HepG2 (cell line): ENCODE data around the gene LIN28B. TPM values are rescaled to one million over a fixed set of nuclear protein-coding genes. Genes with fewer than 3 reads are reported as not detected.

Source experiments
- ATAC-seq: fragments of 200-7000 bp; cut with Tn5 transposase; 3 replicates; pipeline ENCODE4 v1.9.1; 2020; ENCODE audit warnings: mild to moderate bottlenecking, moderate library complexity
- BruUV-seq: library from RNA; stranded (reverse); fragments of 400-500 nt; replicated peaks from 2 replicates; lab custom pipeline; 2021; lab: Mats Ljungman, UMichigan
- CTCF ChIA-PET: fragments of 300-600 bp; formaldehyde crosslinking; extraction: SDS; loops from one replicate; lab custom pipeline; 2021; ENCODE audit warnings: low total read pairs, inconsistent platforms, low intra/inter-chr PET ratio; lab: Yijun Ruan, JAX
- POLR2A ChIA-PET: fragments of 350-600 bp; sonication (Branson Sonifier 250); formaldehyde crosslinking; loops from one replicate; lab custom pipeline; 2020; ENCODE audit warnings: antibody characterized with exemption, inconsistent platforms; lab: Yijun Ruan, JAX
- DNase-seq: peaks from one replicate; pipeline ENCODE4 v3.0.0-alpha.2; 2015; ENCODE audit warnings: low spot score
- FAIRE-seq: peaks from 3 replicates; lab custom pipeline; 2011; peaks lifted over from hg19 to GRCh38; lab: Jason Lieb, UNC
- H2AFZ ChIP-seq: one replicate; pipeline ENCODE4 v1.6.1; 2011; ENCODE audit warnings: low read length, inconsistent platforms
- H3K27ac ChIP-seq: fragments of 300-600 bp; 3 replicates; pipeline ENCODE4 v1.8.0; 2011; ENCODE audit warnings: mixed run types, mild to moderate bottlenecking, mixed read lengths, low read length, inconsistent platforms; ENCODE audit not compliant: insufficient read depth; ENCODE audit errors: extremely low read length
- H3K27me3 ChIP-seq, 2 experiments: fragments of 200-600 bp in 1 of 2; 2 replicates in 1 of 2; 3 replicates in 1 of 2; pipeline versions ENCODE4 v1.6.0 to v1.8.0; 2011; ENCODE audit warnings: low read length in 2 of 2, mild to moderate bottlenecking in 2 of 2, moderate library complexity in 2 of 2, inconsistent platforms in 1 of 2; ENCODE audit not compliant: insufficient read depth in 2 of 2, control insufficient read depth in 1 of 2
- H3K36me3 ChIP-seq, 2 experiments: fragments of 200-600 bp in 1 of 2; replicated peaks in 1 of 2; 2 replicates in 1 of 2; 3 replicates in 1 of 2; pipeline versions ENCODE4 v1.5.1 to v1.8.0; 2011; ENCODE audit warnings: low read length in 2 of 2, inconsistent platforms in 1 of 2; ENCODE audit not compliant: insufficient read depth in 2 of 2, control insufficient read depth in 1 of 2
- H3K4me1 ChIP-seq: 2 replicates; pipeline ENCODE4 v1.5.1; 2012; ENCODE audit warnings: low read length, inconsistent platforms; ENCODE audit not compliant: insufficient read depth
- H3K4me2 ChIP-seq: 2 replicates; pipeline ENCODE4 v1.6.0; 2011; ENCODE audit warnings: low read depth, low read length, inconsistent platforms
- H3K4me3 ChIP-seq, 3 experiments: fragments of 200-600 bp in 1 of 3; sonication (generic), shearing (Covaris generic) in 1 of 3; replicated peaks in 1 of 3; 2 replicates each; pipeline ENCODE4 v1.5.1; 2011 to 2016; ENCODE audit warnings: low read length in 3 of 3, inconsistent platforms in 2 of 3, low read depth in 2 of 3, mild to moderate bottlenecking in 2 of 3, control low read depth in 1 of 3, mixed read lengths in 1 of 3; ENCODE audit not compliant: insufficient read depth in 1 of 3
- H3K79me2 ChIP-seq: one replicate; pipeline ENCODE4 v1.6.1; 2011; ENCODE audit warnings: low read length, inconsistent platforms; ENCODE audit not compliant: insufficient read depth
- H3K9ac ChIP-seq: 2 replicates; pipeline ENCODE4 v1.6.0; 2011; ENCODE audit warnings: mild to moderate bottlenecking, low read depth, low read length, inconsistent platforms; ENCODE audit not compliant: insufficient read depth
- H3K9me3 ChIP-seq: 2 replicates; pipeline ENCODE4 v1.5.1; 2012; ENCODE audit warnings: mild to moderate bottlenecking, low read length
- H4K20me1 ChIP-seq: 2 replicates; pipeline ENCODE4 v1.6.0; 2011; ENCODE audit warnings: inconsistent platforms, mild to moderate bottlenecking, low read length, moderate library complexity; ENCODE audit not compliant: insufficient read depth
- AGO1 ChIP-seq: fragments of 200-400 bp; formaldehyde crosslinking; IDR thresholded peaks from 2 replicates; pipeline ENCODE4 v1.6.1; 2017; ENCODE audit warnings: mild to moderate bottlenecking, low read depth, low read length, moderate library complexity; ENCODE audit not compliant: poor library complexity, severe bottlenecking
- CAMTA2 ChIP-seq: sonication (generic); formaldehyde crosslinking; IDR thresholded peaks from 2 replicates; pipeline ENCODE4 v1.4.0; 2020; ENCODE audit warnings: mild to moderate bottlenecking, missing genetic modification reagents, borderline replicate concordance
- ERF ChIP-seq: IDR thresholded peaks from 2 replicates; pipeline ENCODE4 v1.6.1; 2018; ENCODE audit warnings: missing biosample characterization, missing genetic modification reagents
- NPAS2 ChIP-seq: sonication (generic); formaldehyde crosslinking; IDR thresholded peaks from 2 replicates; pipeline ENCODE4 v1.8.0; 2022; ENCODE audit warnings: mild to moderate bottlenecking, missing genetic modification reagents, borderline replicate concordance
- SAP130 ChIP-seq: IDR thresholded peaks from 2 replicates; pipeline ENCODE4 v1.6.1; 2016; ENCODE audit warnings: low read depth
- TAF15 ChIP-seq: fragments of 200-400 bp; formaldehyde crosslinking; IDR thresholded peaks from one replicate; pipeline ENCODE4 v1.6.1; 2018; ENCODE audit warnings: mild to moderate bottlenecking, low read depth, low read length; ENCODE audit not compliant: poor library complexity, severe bottlenecking
- ZNF543 ChIP-seq: sonication (generic); formaldehyde crosslinking; IDR thresholded peaks from 2 replicates; pipeline ENCODE4 v1.4.0; 2020; ENCODE audit warnings: mild to moderate bottlenecking, missing genetic modification reagents
- ZNF558 ChIP-seq: sonication (generic); formaldehyde crosslinking; IDR thresholded peaks from 2 replicates; pipeline ENCODE4 v1.9.0; 2022; ENCODE audit warnings: mild to moderate bottlenecking, missing genetic modification reagents, borderline replicate concordance
- WGBS: methylation state at CpG from one replicate; pipeline ENCODE4 v1.1.6; 2017; ENCODE audit warnings: low lambda C conversion rate; 5-methylcytosine and 5-hydroxymethylcytosine counted together
- in situ Hi-C: cut with HindIII; loops from 2 replicates; pipeline ENCODE4 v1.10.0; 2017; ENCODE audit warnings: low pct_unique_long_range_greater_than_20kb; ENCODE audit not compliant: extremely low pct_ligation_motif_present
- intact Hi-C: fragments of 100-400 bp; cut with micrococcal nuclease; formaldehyde crosslinking; loops from one replicate; pipeline ENCODE4 v1.10.0; 2022; ENCODE audit not compliant: unreplicated experiment
- polyA plus RNA-seq, 8 experiments: library from polyadenylated mRNA; depleted of rRNA in 3 of 8; stranded (reverse) in 7 of 8; unstranded in 1 of 8; fragments of >200 nt; fragmentation: Illumina TruSeq in 4 of 8; extraction: Trizol in 4 of 8; gene quantifications; 2 replicates each; pipeline versions ENCODE4 v1.2.1 to v1.2.3, GENCODE V29; 2011 to 2016; ENCODE audit warnings: low read depth in 4 of 8, missing spikeins in 1 of 8, mixed read lengths in 1 of 8; ENCODE audit not compliant: insufficient read depth in 1 of 8
- total RNA-seq, 5 experiments: library from RNA; depleted of rRNA; stranded (reverse); fragments of >200 nt; fragmentation: Illumina TruSeq; extraction: Trizol; gene quantifications; 2 replicates each; pipeline ENCODE4 v1.2.3, GENCODE V29; 2016; ENCODE audit warnings: low read depth in 1 of 5
- TF ChIP-seq, protein P1 (sequence below): IDR thresholded peaks from 2 replicates; pipeline ENCODE4 v1.6.1; 2016; ENCODE audit warnings: low read depth
- TF ChIP-seq, protein P2 (sequence below): sonication (generic); formaldehyde crosslinking; IDR thresholded peaks from 2 replicates; pipeline ENCODE4 v1.5.0; 2020; ENCODE audit warnings: missing genetic modification reagents
- TF ChIP-seq, protein P3 (sequence below), 2 experiments: sonication (generic) in 1 of 2; formaldehyde crosslinking in 1 of 2; IDR thresholded peaks; 2 replicates each; pipeline versions ENCODE4 v1.4.0 to v1.6.1; 2018 to 2020; ENCODE audit warnings: missing genetic modification reagents in 2 of 2, borderline replicate concordance in 1 of 2, low read depth in 1 of 2, mild to moderate bottlenecking in 1 of 2, missing biosample characterization in 1 of 2

Gene LIN28B
- total and polyA plus RNA-seq, 2 of the 13 experiments (the other 11 are each of a cell fraction or from before 2014, with no cell fraction given), result 14.5 to 56.8 TPM

DNA sequence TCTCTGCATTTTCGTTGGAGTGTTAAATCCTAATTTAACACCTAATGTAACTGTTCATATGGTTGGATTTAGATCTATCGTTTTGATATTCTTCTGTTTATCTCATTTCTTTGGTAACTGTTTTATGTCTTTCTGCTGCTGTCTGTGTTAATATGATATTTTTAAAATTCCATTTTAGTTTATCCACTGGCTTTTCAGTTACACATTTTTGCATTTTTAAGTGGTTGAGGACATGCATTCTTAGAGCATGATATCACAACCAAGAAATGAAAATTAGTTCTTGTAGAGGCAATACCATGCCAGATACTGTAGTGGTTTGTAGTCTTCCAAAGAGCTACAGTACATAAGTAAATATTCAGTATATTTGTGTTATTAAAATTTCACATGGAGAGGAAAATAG lies 58.6 kb downstream of the LIN28B start:
- DNase-seq, result no peak
- TF ChIP-seq, protein P1, sequence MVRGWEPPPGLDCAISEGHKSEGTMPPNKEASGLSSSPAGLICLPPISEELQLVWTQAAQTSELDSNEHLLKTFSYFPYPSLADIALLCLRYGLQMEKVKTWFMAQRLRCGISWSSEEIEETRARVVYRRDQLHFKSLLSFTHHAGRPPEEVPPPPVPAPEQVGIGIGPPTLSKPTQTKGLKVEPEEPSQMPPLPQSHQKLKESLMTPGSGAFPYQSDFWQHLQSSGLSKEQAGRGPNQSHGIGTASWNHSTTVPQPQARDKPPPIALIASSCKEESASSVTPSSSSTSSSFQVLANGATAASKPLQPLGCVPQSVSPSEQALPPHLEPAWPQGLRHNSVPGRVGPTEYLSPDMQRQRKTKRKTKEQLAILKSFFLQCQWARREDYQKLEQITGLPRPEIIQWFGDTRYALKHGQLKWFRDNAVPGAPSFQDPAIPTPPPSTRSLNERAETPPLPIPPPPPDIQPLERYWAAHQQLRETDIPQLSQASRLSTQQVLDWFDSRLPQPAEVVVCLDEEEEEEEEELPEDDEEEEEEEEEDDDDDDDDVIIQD, result no peak
- no peak for TF ChIP-seq ERF (CRISPR knock-in tag)
- no peak for TF ChIP-seq SAP130 (CRISPR knock-in tag)
- TF ChIP-seq, protein P2, sequence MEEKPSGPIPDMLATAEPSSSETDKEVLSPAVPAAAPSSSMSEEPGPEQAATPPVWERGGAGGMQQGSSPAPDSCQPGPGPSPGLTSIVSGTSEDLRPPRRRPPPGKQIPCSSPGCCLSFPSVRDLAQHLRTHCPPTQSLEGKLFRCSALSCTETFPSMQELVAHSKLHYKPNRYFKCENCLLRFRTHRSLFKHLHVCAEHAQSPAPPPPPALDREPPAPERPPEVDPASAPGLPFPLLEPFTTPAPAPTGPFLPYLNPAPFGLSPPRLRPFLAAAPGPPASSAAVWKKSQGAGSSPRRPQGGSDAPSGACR, result no peak
- TF ChIP-seq AGO1, result no peak
- TF ChIP-seq TAF15, result no peak
- TF ChIP-seq, protein P3, sequence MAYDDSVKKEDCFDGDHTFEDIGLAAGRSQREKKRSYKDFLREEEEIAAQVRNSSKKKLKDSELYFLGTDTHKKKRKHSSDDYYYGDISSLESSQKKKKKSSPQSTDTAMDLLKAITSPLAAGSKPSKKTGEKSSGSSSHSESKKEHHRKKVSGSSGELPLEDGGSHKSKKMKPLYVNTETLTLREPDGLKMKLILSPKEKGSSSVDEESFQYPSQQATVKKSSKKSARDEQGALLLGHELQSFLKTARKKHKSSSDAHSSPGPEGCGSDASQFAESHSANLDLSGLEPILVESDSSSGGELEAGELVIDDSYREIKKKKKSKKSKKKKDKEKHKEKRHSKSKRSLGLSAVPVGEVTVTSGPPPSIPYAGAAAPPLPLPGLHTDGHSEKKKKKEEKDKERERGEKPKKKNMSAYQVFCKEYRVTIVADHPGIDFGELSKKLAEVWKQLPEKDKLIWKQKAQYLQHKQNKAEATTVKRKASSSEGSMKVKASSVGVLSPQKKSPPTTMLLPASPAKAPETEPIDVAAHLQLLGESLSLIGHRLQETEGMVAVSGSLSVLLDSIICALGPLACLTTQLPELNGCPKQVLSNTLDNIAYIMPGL (CRISPR knock-in tag; IDR thresholded peaks at IDR 0.05; ENCODE audit: borderline replicate concordance in 1 of 2, low read depth in 1 of 2), result no peak
- no peak for TF ChIP-seq ZNF543 (CRISPR knock-in tag)
- TF ChIP-seq NPAS2 (CRISPR knock-in tag), result no peak
- no peak for TF ChIP-seq ZNF558 (CRISPR knock-in tag)
- no peak for TF ChIP-seq CAMTA2 (CRISPR knock-in tag)
- in situ Hi-C loops, result no loop called here
- H3K79me2 ChIP-seq, result peaks cover 21% of the 10 kb centered on the region
- ChIA-PET CTCF (no interaction called here), POLR2A (no interaction called here)
- no peak overlapping the region for H3K4me2 ChIP-seq
- 86% methylated on average over 2 of the region's 2 CpGs for WGBS
- no peaks in the 10 kb centered on the region for H3K9me3 ChIP-seq
- H2AFZ ChIP-seq, result no peak overlapping the region
- no TSS peak for BruUV-seq
- no peak overlapping the region for H3K27ac ChIP-seq
- H3K4me1 ChIP-seq, result peaks cover 12% of the 10 kb centered on the region; the same call in 1 of the 2 replicates
- no peaks in the 10 kb centered on the region for H3K36me3 ChIP-seq
- intact Hi-C loops, result no loop called here
- no peak overlapping the region for H3K4me3 ChIP-seq
- no peak for ATAC-seq
- H3K9ac ChIP-seq, result no peak overlapping the region
- no peaks in the 10 kb centered on the region for H4K20me1 ChIP-seq
- no peak for FAIRE-seq
- no peaks in the 10 kb centered on the region for H3K27me3 ChIP-seq
